Measurements from ENCODE around the gene TP53BP2.

TP53BP2 gene

DNA sequence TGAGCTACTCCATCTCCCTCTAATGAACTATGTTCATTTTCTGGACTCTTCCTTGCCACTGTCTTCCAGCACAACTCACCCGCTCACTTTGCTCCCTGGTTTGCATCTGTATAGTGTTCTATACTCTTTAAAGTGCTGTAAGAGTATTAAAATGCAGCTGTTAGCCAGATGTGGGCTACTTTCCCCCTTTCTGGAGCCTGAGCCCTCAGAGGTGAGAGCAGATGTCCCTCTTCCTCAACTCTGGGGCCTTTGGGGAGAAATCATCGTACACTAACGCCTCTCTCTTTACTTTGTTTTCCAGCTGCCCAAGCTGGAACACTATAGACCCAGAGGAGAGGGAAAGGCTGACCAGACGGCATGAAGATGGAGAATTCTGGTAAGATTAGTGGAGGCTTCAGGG, 94.1 kb downstream of the TP53BP2 start:
- no peak for DNase-seq (ENCODE audit: low spot score)
- POLR2A ChIA-PET (ENCODE audit: low non-redundant PET), result no interaction called here
- TF ChIP-seq, protein P1, sequence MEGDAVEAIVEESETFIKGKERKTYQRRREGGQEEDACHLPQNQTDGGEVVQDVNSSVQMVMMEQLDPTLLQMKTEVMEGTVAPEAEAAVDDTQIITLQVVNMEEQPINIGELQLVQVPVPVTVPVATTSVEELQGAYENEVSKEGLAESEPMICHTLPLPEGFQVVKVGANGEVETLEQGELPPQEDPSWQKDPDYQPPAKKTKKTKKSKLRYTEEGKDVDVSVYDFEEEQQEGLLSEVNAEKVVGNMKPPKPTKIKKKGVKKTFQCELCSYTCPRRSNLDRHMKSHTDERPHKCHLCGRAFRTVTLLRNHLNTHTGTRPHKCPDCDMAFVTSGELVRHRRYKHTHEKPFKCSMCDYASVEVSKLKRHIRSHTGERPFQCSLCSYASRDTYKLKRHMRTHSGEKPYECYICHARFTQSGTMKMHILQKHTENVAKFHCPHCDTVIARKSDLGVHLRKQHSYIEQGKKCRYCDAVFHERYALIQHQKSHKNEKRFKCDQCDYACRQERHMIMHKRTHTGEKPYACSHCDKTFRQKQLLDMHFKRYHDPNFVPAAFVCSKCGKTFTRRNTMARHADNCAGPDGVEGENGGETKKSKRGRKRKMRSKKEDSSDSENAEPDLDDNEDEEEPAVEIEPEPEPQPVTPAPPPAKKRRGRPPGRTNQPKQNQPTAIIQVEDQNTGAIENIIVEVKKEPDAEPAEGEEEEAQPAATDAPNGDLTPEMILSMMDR (conservative IDR thresholded peaks at IDR 0.05; ENCODE audit: low read depth), result no peak
- H3K27ac ChIP-seq, result no peak overlapping the region
- CTCF ChIA-PET, result no interaction called here

DNA sequence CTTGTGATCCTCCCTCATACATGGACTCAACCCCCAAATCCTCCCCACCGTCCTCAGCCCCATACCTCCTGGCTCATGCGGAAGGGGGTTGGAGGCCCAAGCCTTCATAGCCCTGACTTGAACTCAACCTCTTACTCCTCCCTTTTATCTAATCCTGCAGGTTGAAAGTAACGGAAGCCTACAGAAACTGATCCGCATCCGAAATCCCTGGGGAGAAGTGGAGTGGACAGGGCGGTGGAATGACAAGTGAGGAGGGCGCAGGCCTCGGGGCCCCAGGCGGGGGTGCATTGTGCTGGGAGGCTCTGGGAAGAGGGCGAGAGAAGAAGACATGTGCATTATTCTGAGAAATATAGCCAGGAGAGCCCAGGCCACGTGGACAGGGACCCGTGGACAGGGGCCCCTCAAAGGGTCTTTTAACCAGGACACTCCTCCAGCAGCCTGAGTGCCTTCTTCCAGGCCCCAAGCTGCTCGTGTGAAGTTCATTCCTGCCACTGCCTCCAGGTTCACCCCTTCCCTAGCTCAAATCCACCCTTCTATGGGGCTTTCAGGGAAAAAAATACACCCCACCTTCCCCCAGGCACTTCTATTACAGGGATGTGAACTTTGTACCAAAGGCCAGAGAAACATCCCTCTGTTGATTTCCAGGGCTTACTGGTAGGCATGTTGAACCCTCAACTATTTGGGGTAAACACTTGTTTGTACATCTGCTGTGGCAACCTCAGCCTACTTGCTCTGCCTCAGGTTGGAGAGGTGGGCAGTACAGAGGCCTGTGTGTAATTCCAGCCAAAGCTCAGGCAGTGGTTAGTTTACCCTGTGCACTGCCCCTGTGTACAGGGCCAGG, 94.8 kb downstream of the TP53BP2 start:
- POLR2A ChIA-PET (ENCODE audit: low non-redundant PET), result no interaction called here
- TF ChIP-seq, protein P1 (conservative IDR thresholded peaks at IDR 0.05; ENCODE audit: low read depth), result no peak
- CTCF ChIA-PET, result no interaction called here
- no peak overlapping the region for H3K27ac ChIP-seq
- no peak for DNase-seq (ENCODE audit: low spot score)

DNA sequence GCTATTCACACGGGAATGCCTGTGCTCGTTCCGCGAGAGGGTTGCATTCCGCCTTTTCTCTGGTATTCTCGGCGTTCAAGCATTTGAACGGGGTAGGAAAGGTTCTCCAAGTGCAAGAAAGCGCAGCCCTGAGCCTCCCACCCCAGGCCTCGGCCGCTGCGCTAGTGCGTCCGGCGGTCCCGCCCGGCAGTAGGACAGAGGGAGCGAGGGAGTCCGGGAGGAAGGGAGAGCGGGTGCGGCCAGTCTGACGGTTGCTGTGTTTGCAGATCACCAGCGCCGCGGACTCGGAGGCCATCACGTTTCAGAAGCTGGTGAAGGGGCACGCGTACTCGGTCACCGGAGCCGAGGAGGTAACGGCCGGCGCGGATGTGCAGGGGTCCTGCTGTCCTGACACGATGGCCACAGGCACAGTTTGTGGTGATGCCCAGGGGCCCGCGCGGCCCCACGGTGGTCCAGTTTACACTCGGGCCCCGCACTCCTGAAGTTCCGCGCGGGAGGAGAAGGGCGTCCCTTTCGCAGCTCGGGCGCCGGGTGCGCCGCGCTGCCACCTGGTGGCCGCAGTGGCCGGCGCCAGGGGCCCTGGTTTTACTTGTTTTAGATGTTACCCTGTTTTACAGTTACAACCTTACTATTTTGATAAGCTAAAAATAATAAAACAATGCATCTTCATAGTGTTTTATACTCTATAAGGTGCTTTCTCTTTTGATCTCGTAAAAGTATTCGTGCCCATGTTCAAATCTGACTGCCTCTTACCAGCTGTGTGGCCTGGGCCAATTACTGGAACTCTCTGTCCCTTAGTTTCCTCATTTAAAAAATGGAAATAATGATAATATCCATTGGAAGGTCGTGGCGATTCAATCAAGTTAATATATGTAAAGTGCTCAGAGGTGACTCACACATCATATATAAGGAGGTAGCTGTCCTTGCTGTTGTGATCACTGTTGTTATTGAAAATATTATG, 96.7 kb downstream of the TP53BP2 start:
- peak overlapping the region; percentile 62 for H3K27ac ChIP-seq
- ChIA-PET CTCF (interaction anchor here (0.5 to 1.6 kb wide), 9 partner anchors 10 to 892 kb away, joined by 3 to 9 read pairs (median 3); partner anchors contain the start of gene CAPN2), POLR2A (ENCODE audit: low non-redundant PET) (no interaction called here)
- DNase-seq (ENCODE audit: low spot score), result no peak
- TF ChIP-seq, protein P1 (conservative IDR thresholded peaks at IDR 0.05; ENCODE audit: low read depth), result peak; percentile 83

DNA sequence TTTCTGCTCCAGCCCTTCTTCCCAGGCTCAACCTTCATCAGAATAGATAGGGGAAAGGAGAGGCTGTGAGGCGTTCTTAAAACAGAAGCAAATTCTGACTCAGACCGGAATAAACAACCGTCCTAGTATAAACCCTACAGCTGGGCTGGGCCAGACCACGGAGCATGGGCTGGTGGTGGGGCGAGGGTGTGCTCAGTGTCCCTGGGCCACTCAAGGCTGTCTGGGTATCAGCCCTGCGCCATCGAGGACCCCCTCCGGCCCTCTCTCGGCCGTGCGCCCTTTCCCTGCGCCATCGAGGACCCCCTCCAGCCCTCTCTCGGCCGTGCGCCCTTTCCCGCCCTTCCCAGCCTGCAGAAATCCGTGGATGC, 97.4 kb downstream of the TP53BP2 start:
- ChIA-PET POLR2A (ENCODE audit: low non-redundant PET) (no interaction called here), CTCF (interaction anchor here (0.6 to 1.4 kb wide), 3 partner anchors 12 to 891 kb away, joined by 3 to 5 read pairs (median 3); no protein-coding TSS in a partner anchor)
- TF ChIP-seq, protein P1 (conservative IDR thresholded peaks at IDR 0.05; ENCODE audit: low read depth), result no peak
- DNase-seq (ENCODE audit: low spot score), result no peak
- H3K27ac ChIP-seq, result peak overlapping the region; percentile 62

DNA sequence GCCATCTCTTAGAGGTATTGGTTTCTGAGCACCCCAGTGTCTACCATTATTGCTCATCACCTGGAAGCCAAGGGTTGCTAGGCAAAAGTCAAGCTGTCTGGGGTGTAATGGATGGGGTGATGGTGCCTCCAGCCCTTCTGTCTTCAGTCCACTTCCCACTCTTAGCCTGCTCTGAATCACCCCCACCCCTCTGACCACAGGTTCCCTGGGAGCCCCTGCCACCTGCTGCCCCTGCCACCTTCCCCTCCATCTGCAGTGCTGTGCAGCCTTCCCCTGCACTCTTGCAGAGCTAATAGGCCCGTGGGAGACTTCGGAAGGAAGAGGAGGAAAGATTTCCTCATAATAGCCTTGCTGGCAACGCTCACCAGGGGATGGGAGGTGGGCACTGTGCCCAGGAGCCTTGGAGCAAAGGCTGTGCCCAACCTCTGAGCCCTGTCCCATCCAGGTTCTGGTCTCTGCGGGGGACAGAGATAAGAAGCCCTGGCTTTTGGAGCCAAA, 97.9 kb downstream of the TP53BP2 start:
- no peak for DNase-seq (ENCODE audit: low spot score)
- H3K27ac ChIP-seq, result peak overlapping the region; percentile 62
- POLR2A ChIA-PET (ENCODE audit: low non-redundant PET), result no interaction called here

More for the DNA sequence above, 97.9 kb downstream of the TP53BP2 start:
- CTCF ChIA-PET, result no interaction called here
- TF ChIP-seq, protein P1 (conservative IDR thresholded peaks at IDR 0.05; ENCODE audit: low read depth), result no peak

All from RWPE1 (cell line).